Esophagus squamous epithelium (tissue), 4 donors: ENCODE results near the gene APMAP.

Experiments
- POLR2A ChIP-seq, 4 donors: fragments of 450-650 bp; IDR thresholded peaks; one replicate each; pipeline ENCODE4 v1.6.1; 2017; ENCODE audit warnings: antibody characterized with exemption in 4 of 4, mild to moderate bottlenecking in 4 of 4, moderate library complexity in 3 of 4
- TF ChIP-seq, protein P1 (sequence below), 6 experiments: fragments of 450-650 bp in 4 of 6; fragments of 200-600 bp in 2 of 6; sonication (generic) in 2 of 6; IDR thresholded peaks; one replicate each; pipeline ENCODE4 v1.5.1; 2016 to 2019; ENCODE audit warnings: antibody characterized with exemption in 6 of 6, mild to moderate bottlenecking in 4 of 6, moderate library complexity in 4 of 6

DNA sequence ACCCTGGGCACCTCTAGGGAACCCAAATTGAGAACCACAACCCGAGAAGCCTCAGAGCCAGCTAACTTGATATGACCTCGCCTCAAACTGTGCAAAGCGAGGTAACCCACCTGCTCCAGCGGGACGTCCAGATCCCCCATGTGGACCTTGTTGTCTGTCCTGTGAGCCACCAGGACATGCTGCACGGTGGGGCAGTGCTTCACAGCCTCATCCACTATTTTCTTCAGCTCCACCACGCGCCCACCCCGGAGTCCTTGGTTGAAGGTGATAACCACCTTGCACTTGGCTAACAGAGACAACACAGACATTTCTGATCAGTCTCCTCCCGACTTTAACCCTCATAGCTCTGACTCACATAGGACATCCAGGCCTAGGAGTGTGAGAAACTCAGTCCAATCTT lies 30.8 kb upstream of the APMAP start:
- TF ChIP-seq, protein P1, sequence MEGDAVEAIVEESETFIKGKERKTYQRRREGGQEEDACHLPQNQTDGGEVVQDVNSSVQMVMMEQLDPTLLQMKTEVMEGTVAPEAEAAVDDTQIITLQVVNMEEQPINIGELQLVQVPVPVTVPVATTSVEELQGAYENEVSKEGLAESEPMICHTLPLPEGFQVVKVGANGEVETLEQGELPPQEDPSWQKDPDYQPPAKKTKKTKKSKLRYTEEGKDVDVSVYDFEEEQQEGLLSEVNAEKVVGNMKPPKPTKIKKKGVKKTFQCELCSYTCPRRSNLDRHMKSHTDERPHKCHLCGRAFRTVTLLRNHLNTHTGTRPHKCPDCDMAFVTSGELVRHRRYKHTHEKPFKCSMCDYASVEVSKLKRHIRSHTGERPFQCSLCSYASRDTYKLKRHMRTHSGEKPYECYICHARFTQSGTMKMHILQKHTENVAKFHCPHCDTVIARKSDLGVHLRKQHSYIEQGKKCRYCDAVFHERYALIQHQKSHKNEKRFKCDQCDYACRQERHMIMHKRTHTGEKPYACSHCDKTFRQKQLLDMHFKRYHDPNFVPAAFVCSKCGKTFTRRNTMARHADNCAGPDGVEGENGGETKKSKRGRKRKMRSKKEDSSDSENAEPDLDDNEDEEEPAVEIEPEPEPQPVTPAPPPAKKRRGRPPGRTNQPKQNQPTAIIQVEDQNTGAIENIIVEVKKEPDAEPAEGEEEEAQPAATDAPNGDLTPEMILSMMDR (IDR thresholded peaks at IDR 0.05) = no peak
- no peak for TF ChIP-seq POLR2A (IDR thresholded peaks at IDR 0.05)
